GM12873 (cell line): Measurements from ENCODE around the gene GJA10.

ENCODE experiments used
- CTCF ChIP-seq: IDR thresholded peaks from 2 replicates; pipeline ENCODE4 v1.5.1; 2012; ENCODE audit warnings: low read depth, mild to moderate bottlenecking, moderate library complexity, low read length, control low read depth; ENCODE audit not compliant: insufficient read depth; ENCODE audit errors: missing control alignments

GJA10 gene

GRCh38 chr6:89894169-89894568, at the start of gene GJA10:
GJA10 (plus strand) TSS chr6:89894469; CDS start chr6:89894469, 0 bp downstream.
- no peak for TF ChIP-seq CTCF

- TF ChIP-seq CTCF = no peak
Measured at GRCh38 chr6:89853068-89853467, 41.2 kb upstream of the GJA10 start.

GRCh38 chr6:89858041-89858440, 36.2 kb upstream of the GJA10 start:
- TF ChIP-seq CTCF = no peak

GRCh38 chr6:89859744-89860143, 34.5 kb upstream of the GJA10 start:
- no peak for TF ChIP-seq CTCF

GRCh38 chr6:89862273-89862672, 32.0 kb upstream of the GJA10 start:
- TF ChIP-seq CTCF = no peak

GRCh38 chr6:89862698-89863097, 31.6 kb upstream of the GJA10 start:
- no peak for TF ChIP-seq CTCF

GRCh38 chr6:89866024-89866678, 28.1 kb upstream of the GJA10 start:
- no peak for TF ChIP-seq CTCF
